Neural crest cell (in vitro differentiated cells): Measurements from ENCODE around the gene CCDC33. TPM values are rescaled to one million over a fixed set of nuclear protein-coding genes. Genes with fewer than 3 reads are reported as not detected.

Experiments used
- DNase-seq: peaks from one replicate; pipeline ENCODE4 v3.0.0; 2021; ENCODE audit warnings: low read depth, mixed read lengths, low spot score
- H3K27ac Mint-ChIP-seq: one replicate; pipeline ENCODE4 v1.8.0; 2021; ENCODE audit warnings: mild to moderate bottlenecking, mixed read lengths; ENCODE audit not compliant: unreplicated experiment
- H3K27me3 Mint-ChIP-seq: 2 replicates; pipeline ENCODE4 v1.8.0; 2021; ENCODE audit warnings: low read depth, mild to moderate bottlenecking, mixed read lengths
- H3K36me3 Mint-ChIP-seq: 2 replicates; pipeline ENCODE4 v1.8.0; 2021; ENCODE audit warnings: low read depth, mild to moderate bottlenecking, mixed read lengths
- H3K4me1 Mint-ChIP-seq: 2 replicates; pipeline ENCODE4 v1.8.0; 2021; ENCODE audit warnings: mixed read lengths
- H3K4me3 Mint-ChIP-seq: one replicate; pipeline ENCODE4 v1.8.0; 2021; ENCODE audit warnings: mild to moderate bottlenecking, mixed read lengths
- H3K9me3 Mint-ChIP-seq: 2 replicates; pipeline ENCODE4 v1.8.0; 2021; ENCODE audit warnings: mixed read lengths
- CTCF ChIP-seq: fragments of 200-600 bp; sonication (generic); conservative IDR thresholded peaks from 2 replicates; pipeline ENCODE4 v1.5.0; 2021; ENCODE audit warnings: antibody characterized with exemption, mild to moderate bottlenecking
- total RNA-seq: library from RNA; stranded (reverse); gene quantifications from 2 replicates; pipeline ENCODE4 v1.2.1, GENCODE V29; 2021

The CCDC33 gene
- total RNA-seq, 1 donor from 2014 or later = 15.1 TPM

- Mint-ChIP-seq H3K36me3 (no peaks in the 10 kb centered on the region), H3K4me3 (no peak overlapping the region), H3K4me1 (peaks cover 19% of the 10 kb centered on the region), H3K27ac (no peak overlapping the region), H3K9me3 (no peaks in the 10 kb centered on the region), H3K27me3 (peaks cover 8% of the 10 kb centered on the region)
- DNase-seq = peak; percentile 98
- TF ChIP-seq CTCF = no peak
These were observed 55.3 kb downstream of the CCDC33 start for GRCh38 chr15:74291101-74292071.

- no peaks in the 10 kb centered on the region for H3K9me3 Mint-ChIP-seq
- H3K4me1 Mint-ChIP-seq = peaks cover 19% of the 10 kb centered on the region
- peaks cover 11% of the 10 kb centered on the region for H3K27me3 Mint-ChIP-seq
- no peak for TF ChIP-seq CTCF
- H3K4me3 Mint-ChIP-seq = no peak overlapping the region
- H3K36me3 Mint-ChIP-seq = no peaks in the 10 kb centered on the region
- H3K27ac Mint-ChIP-seq = no peak overlapping the region
- DNase-seq = no peak
These were observed 57.1 kb downstream of the CCDC33 start for GRCh38 chr15:74293021-74293810.

GRCh38 chr15:74294010-74294409, 57.9 kb downstream of the CCDC33 start:
- H3K4me1 Mint-ChIP-seq = peaks cover 17% of the 10 kb centered on the region
- H3K36me3 Mint-ChIP-seq = no peaks in the 10 kb centered on the region
- H3K9me3 Mint-ChIP-seq = no peaks in the 10 kb centered on the region
- no peak for DNase-seq
- peaks cover 11% of the 10 kb centered on the region for H3K27me3 Mint-ChIP-seq
- H3K27ac Mint-ChIP-seq = no peak overlapping the region
- H3K4me3 Mint-ChIP-seq = no peak overlapping the region
- TF ChIP-seq CTCF = no peak

- TF ChIP-seq CTCF = no peak
- Mint-ChIP-seq H3K27ac (no peak overlapping the region), H3K4me3 (no peak overlapping the region), H3K27me3 (peaks cover 20% of the 10 kb centered on the region), H3K9me3 (no peaks in the 10 kb centered on the region), H3K4me1 (peaks cover 24% of the 10 kb centered on the region), H3K36me3 (no peaks in the 10 kb centered on the region)
- no peak for DNase-seq
These were observed 59.7 kb downstream of the CCDC33 start for GRCh38 chr15:74295800-74296199.

GRCh38 chr15:74297887-74298286, 61.8 kb downstream of the CCDC33 start:
- H3K27ac Mint-ChIP-seq = no peak overlapping the region
- no peak overlapping the region for H3K4me3 Mint-ChIP-seq
- no peaks in the 10 kb centered on the region for H3K36me3 Mint-ChIP-seq
- TF ChIP-seq CTCF = no peak
- peaks cover 36% of the 10 kb centered on the region for H3K4me1 Mint-ChIP-seq
- peaks cover 28% of the 10 kb centered on the region for H3K27me3 Mint-ChIP-seq
- no peaks in the 10 kb centered on the region for H3K9me3 Mint-ChIP-seq
- no peak for DNase-seq
